H1 (cell line): ENCODE data around the gene HOXB4. TPM values are rescaled to one million over a fixed set of nuclear protein-coding genes. Genes with fewer than 3 reads are reported as not detected.
A peak's percentile ranks its signal among the peaks of the same experiment; 100 is the strongest.

Experiments used
- CTCF ChIA-PET: fragments of 300-600 bp; sonication (Branson Sonifier 250); formaldehyde crosslinking; loops from one replicate; lab custom pipeline; 2021; ENCODE audit not compliant: partially characterized antibody; lab: Charles Lee
- POLR2A ChIA-PET: fragments of 300-600 bp; sonication (Branson Sonifier 250); formaldehyde crosslinking; loops from one replicate; lab custom pipeline; 2021; ENCODE audit warnings: inconsistent platforms; ENCODE audit not compliant: partially characterized antibody; lab: Charles Lee
- DNase-seq, 2 experiments: peaks; one replicate each; pipeline versions ENCODE4 v3.0.0 to v3.0.0-alpha.2; 2010 to 2022; ENCODE audit warnings: low spot score in 2 of 2, low read depth in 1 of 2, mixed read lengths in 1 of 2
- FAIRE-seq: peaks from 2 replicates; lab custom pipeline; 2011; peaks lifted over from hg19 to GRCh38; lab: Jason Lieb, UNC
- H2AFZ ChIP-seq: 2 replicates; pipeline ENCODE4 v1.8.1; 2012; ENCODE audit warnings: low read length, inconsistent platforms
- H2AK5ac ChIP-seq: 2 replicates; pipeline ENCODE4 v1.6.1; 2013; ENCODE audit warnings: low read depth, low read length
- H2BK120ac ChIP-seq: replicated peaks from 2 replicates; pipeline ENCODE3; 2013; ENCODE audit warnings: low read depth, low read length, inconsistent platforms
- H2BK12ac ChIP-seq: 2 replicates; pipeline ENCODE4 v1.6.1; 2013; ENCODE audit warnings: low read depth, low read length
- H2BK15ac ChIP-seq: 2 replicates; pipeline ENCODE4 v1.6.1; 2013; ENCODE audit warnings: low read length
- H2BK20ac ChIP-seq: 2 replicates; pipeline ENCODE4 v1.6.1; 2013; ENCODE audit warnings: low read length
- H2BK5ac ChIP-seq: 2 replicates; pipeline ENCODE4 v1.6.1; 2013; ENCODE audit warnings: low read depth, low read length
- H3K14ac ChIP-seq: 2 replicates; pipeline ENCODE4 v1.6.1; 2013; ENCODE audit warnings: inconsistent platforms; ENCODE audit not compliant: insufficient read length
- H3K18ac ChIP-seq: 2 replicates; pipeline ENCODE4 v1.6.1; 2013; ENCODE audit warnings: low read length; ENCODE audit errors: extremely low read depth
- H3K23ac ChIP-seq: 2 replicates; pipeline ENCODE4 v1.6.1; 2013; ENCODE audit warnings: inconsistent platforms; ENCODE audit not compliant: insufficient read length
- H3K23me2 ChIP-seq: 2 replicates; pipeline ENCODE4 v1.6.1; 2013; ENCODE audit warnings: low read depth, low read length
- H3K27ac ChIP-seq: 2 replicates; pipeline ENCODE4 v1.6.1; 2011; ENCODE audit warnings: low read depth, low read length, inconsistent platforms
- H3K27me3 ChIP-seq, 4 experiments: replicated peaks in 1 of 4; 1 replicate in 1 of 4; 2 replicates in 3 of 4; pipeline versions ENCODE4 v1.6.1 to v1.8.1; 2011 to 2013; ENCODE audit warnings: low read length in 3 of 4, mild to moderate bottlenecking in 3 of 4, inconsistent platforms in 2 of 4, mixed read lengths in 2 of 4, moderate library complexity in 1 of 4; ENCODE audit not compliant: control insufficient read depth in 3 of 4, insufficient read depth in 3 of 4; ENCODE audit errors: extremely low read depth in 1 of 4
- H3K36me3 ChIP-seq, 4 experiments: 2 replicates each; pipeline versions ENCODE4 v1.6.1 to v1.8.1; 2011 to 2013; ENCODE audit warnings: mild to moderate bottlenecking in 4 of 4, low read length in 3 of 4, moderate library complexity in 2 of 4, control low read depth in 1 of 4, inconsistent platforms in 1 of 4; ENCODE audit not compliant: insufficient read depth in 4 of 4, control insufficient read depth in 2 of 4
- H3K4ac ChIP-seq: replicated peaks from 2 replicates; pipeline ENCODE3; 2013; ENCODE audit warnings: low read length, low read depth, mixed read lengths, inconsistent platforms; ENCODE audit not compliant: insufficient read length
- H3K4me1 ChIP-seq, 4 experiments: replicated peaks in 1 of 4; 1 replicate in 1 of 4; 2 replicates in 3 of 4; pipeline versions ENCODE4 v1.6.1 to v1.8.1; 2011 to 2013; ENCODE audit warnings: low read length in 3 of 4, inconsistent platforms in 2 of 4, mixed read lengths in 1 of 4; ENCODE audit not compliant: insufficient read depth in 4 of 4, control insufficient read depth in 3 of 4
- H3K4me2 ChIP-seq, 2 experiments: 2 replicates each; pipeline versions ENCODE4 v1.6.1 to v1.8.1; 2011 to 2013; ENCODE audit warnings: low read depth in 2 of 2, low read length in 2 of 2, control low read depth in 1 of 2, inconsistent platforms in 1 of 2, mild to moderate bottlenecking in 1 of 2; ENCODE audit not compliant: insufficient read depth in 1 of 2
- H3K4me3 ChIP-seq, 4 experiments: fragments of 200-600, 300-600 bp in 1 of 4; sonication (generic), shearing (Covaris generic), sonication (Bioruptor Twin) in 1 of 4; 2 replicates each; pipeline versions ENCODE4 v1.5.1 to v1.8.1; 2011 to 2016; ENCODE audit warnings: low read length in 4 of 4, low read depth in 3 of 4, control low read depth in 2 of 4, inconsistent platforms in 2 of 4, mild to moderate bottlenecking in 2 of 4, mixed read lengths in 1 of 4, moderate library complexity in 1 of 4; ENCODE audit not compliant: insufficient read depth in 2 of 4; ENCODE audit errors: extremely low read depth in 1 of 4
- H3K56ac ChIP-seq: replicated peaks from 2 replicates; pipeline ENCODE3; 2013; ENCODE audit warnings: low read depth, mild to moderate bottlenecking, mixed read lengths, low read length, inconsistent platforms; ENCODE audit not compliant: insufficient read length
- H3K79me1 ChIP-seq: 2 replicates; pipeline ENCODE4 v1.6.1; 2013; ENCODE audit warnings: low read depth, low read length, control low read depth
- H3K79me2 ChIP-seq, 2 experiments: 2 replicates each; pipeline versions ENCODE4 v1.6.1 to v1.8.1; 2012 to 2013; ENCODE audit warnings: low read length in 2 of 2, mild to moderate bottlenecking in 2 of 2, inconsistent platforms in 1 of 2; ENCODE audit not compliant: insufficient read depth in 2 of 2, control insufficient read depth in 1 of 2
- H3K9ac ChIP-seq, 4 experiments: replicated peaks in 1 of 4; 1 replicate in 1 of 4; 2 replicates in 3 of 4; pipeline versions ENCODE4 v1.6.1 to v1.8.1; 2011 to 2013; ENCODE audit warnings: low read depth in 3 of 4, low read length in 3 of 4, control low read depth in 2 of 4, mild to moderate bottlenecking in 2 of 4, moderate library complexity in 2 of 4, inconsistent platforms in 1 of 4; ENCODE audit errors: extremely low read depth in 1 of 4
- H3K9me3 ChIP-seq, 2 experiments: 2 replicates each; pipeline versions ENCODE4 v1.6.1 to v1.8.1; 2012 to 2013; ENCODE audit warnings: mild to moderate bottlenecking in 2 of 2, moderate library complexity in 2 of 2, control low read depth in 1 of 2, inconsistent platforms in 1 of 2, low read depth in 1 of 2, low read length in 1 of 2, mixed read lengths in 1 of 2; ENCODE audit not compliant: insufficient read depth in 2 of 2
- H4K20me1 ChIP-seq, 2 experiments: replicated peaks in 1 of 2; 2 replicates each; pipeline versions ENCODE3 to v1.8.1; 2011 to 2013; ENCODE audit warnings: inconsistent platforms in 2 of 2, low read length in 2 of 2, mild to moderate bottlenecking in 1 of 2; ENCODE audit not compliant: insufficient read depth in 2 of 2, control insufficient read depth in 1 of 2
- H4K5ac ChIP-seq: 2 replicates; pipeline ENCODE4 v1.6.1; 2013; ENCODE audit warnings: low read length, low read depth, mixed read lengths, inconsistent platforms; ENCODE audit not compliant: insufficient read length
- H4K8ac ChIP-seq: 2 replicates; pipeline ENCODE4 v1.8.0; 2013; ENCODE audit warnings: mild to moderate bottlenecking, moderate library complexity, low read length, inconsistent platforms; ENCODE audit not compliant: insufficient read depth; ENCODE audit errors: extremely low read depth
- H4K91ac ChIP-seq: replicated peaks from 2 replicates; pipeline ENCODE3; 2013; ENCODE audit warnings: low read length, mixed read lengths, inconsistent platforms; ENCODE audit not compliant: insufficient read length
- HDAC6 ChIP-seq: IDR thresholded peaks from one replicate; pipeline ENCODE4 v1.7.1; 2012; ENCODE audit warnings: low read depth, mild to moderate bottlenecking, inconsistent platforms, low read length, moderate library complexity
- JUND ChIP-seq: IDR thresholded peaks from 2 replicates; pipeline ENCODE4 v1.6.1; 2011; ENCODE audit warnings: mild to moderate bottlenecking, improper control_type of control experiment, low read length
- RBBP5 ChIP-seq: IDR thresholded peaks from 2 replicates; pipeline ENCODE4 v1.7.1; 2012; ENCODE audit warnings: low read depth, mild to moderate bottlenecking, inconsistent platforms, low read length, moderate library complexity, borderline replicate concordance
- RNF2 ChIP-seq: fragments of 200-900, 300-1000 bp; sonication (generic); IDR thresholded peaks from 2 replicates; pipeline ENCODE4 v1.7.1; 2016; ENCODE audit warnings: borderline replicate concordance, low read depth, mild to moderate bottlenecking, antibody characterized with exemption, low read length; ENCODE audit not compliant: poor library complexity, severe bottlenecking; ENCODE audit errors: missing control alignments
- SUZ12 ChIP-seq: fragments of 200-600 bp; sonication (generic); IDR thresholded peaks from 2 replicates; pipeline ENCODE4 v1.6.1; 2012; ENCODE audit warnings: mild to moderate bottlenecking, inconsistent platforms, low read length, moderate library complexity, mixed read lengths
- polyA plus RNA-seq, 7 experiments: library from polyadenylated mRNA; depleted of rRNA in 3 of 7; stranded (reverse) in 5 of 7; unstranded in 2 of 7; fragments of >200 nt in 5 of 7; fragments of 200-250 nt in 2 of 7; gene quantifications; 1 replicate in 5 of 7; 2 replicates in 1 of 7; 4 replicates in 1 of 7; pipeline versions ENCODE4 v1.2.1 to v1.2.3, GENCODE V29; 2011 to 2013; ENCODE audit warnings: missing spikeins in 2 of 7, mixed read lengths in 2 of 7
- total RNA-seq: library from RNA; stranded (reverse); fragmentation: NEBNext Ultra II Directional; extraction: Animal tissue kit (Norgen Biotek cat#: 25700); gene quantifications from 2 replicates; pipeline ENCODE4 v1.2.1, GENCODE V29; 2021
- TF ChIP-seq, protein P1 (sequence below), 3 experiments: IDR thresholded peaks; 1 replicate in 2 of 3; 2 replicates in 1 of 3; pipeline versions ENCODE4 v1.5.1 to v1.6.1; 2011; ENCODE audit warnings: low read length in 3 of 3, mild to moderate bottlenecking in 3 of 3, inconsistent platforms in 2 of 3, low read depth in 1 of 3, moderate library complexity in 1 of 3; ENCODE audit not compliant: insufficient read depth in 1 of 3; ENCODE audit errors: control extremely low read depth in 1 of 3

The HOXB4 gene
- total and polyA plus RNA-seq, 2 of the 8 experiments (the other 6 are each of a cell fraction or from before 2014, with no cell fraction given) = not detected

DNA sequence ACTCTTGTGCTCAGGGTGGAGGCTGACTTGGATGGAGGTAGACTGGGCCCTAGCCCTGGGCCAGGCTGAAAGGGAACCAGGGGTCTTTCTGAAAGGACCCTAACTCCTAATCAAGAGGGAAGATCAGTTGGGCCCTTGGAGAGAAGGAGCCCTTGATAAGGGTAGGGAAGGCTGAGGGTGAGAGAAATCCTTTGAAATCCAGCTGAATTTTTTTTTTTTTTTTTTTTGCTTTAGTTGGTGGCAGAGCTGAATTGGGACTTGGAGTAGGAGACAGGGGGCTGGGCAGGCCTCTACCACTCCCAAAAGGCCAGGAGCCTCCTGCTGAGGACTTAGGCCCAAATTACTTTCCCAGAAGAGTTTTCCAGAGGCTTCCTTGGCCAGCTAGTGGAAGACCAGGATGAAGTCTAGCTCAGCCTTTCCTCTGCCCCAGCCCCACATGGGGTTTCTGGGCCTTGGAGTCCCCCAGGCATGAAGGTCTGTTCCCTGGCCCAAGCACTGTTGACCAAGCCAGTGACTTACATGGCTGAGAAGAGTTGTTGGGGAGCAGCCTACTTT, 12.5 kb upstream of the HOXB4 start:
- no peaks in the 10 kb centered on the region for H3K79me2 ChIP-seq
- POLR2A ChIA-PET = interaction anchor here (0.6 kb wide), 1 partner anchor 214 kb away, joined by 3 read pairs; no protein-coding TSS in a partner anchor
- H2BK120ac ChIP-seq = no peak overlapping the region
- no peak overlapping the region for H2BK12ac ChIP-seq
- no peak overlapping the region for H3K4me2 ChIP-seq
- no peak overlapping the region for H3K56ac ChIP-seq
- H3K4ac ChIP-seq = no peak overlapping the region
- CTCF ChIA-PET = interaction anchor here (0.6 to 7.0 kb wide), 14 partner anchors 22 to 701 kb away, joined by 3 to 53 read pairs (median 3); no protein-coding TSS in a partner anchor
- TF ChIP-seq SUZ12 (0 out of 2 replicates have a peak, but pooled peaks have one; percentile 58), JUND (no peak), HDAC6 (no peak), RNF2 (no peak), RBBP5 (no peak)
- TF ChIP-seq, protein P1, sequence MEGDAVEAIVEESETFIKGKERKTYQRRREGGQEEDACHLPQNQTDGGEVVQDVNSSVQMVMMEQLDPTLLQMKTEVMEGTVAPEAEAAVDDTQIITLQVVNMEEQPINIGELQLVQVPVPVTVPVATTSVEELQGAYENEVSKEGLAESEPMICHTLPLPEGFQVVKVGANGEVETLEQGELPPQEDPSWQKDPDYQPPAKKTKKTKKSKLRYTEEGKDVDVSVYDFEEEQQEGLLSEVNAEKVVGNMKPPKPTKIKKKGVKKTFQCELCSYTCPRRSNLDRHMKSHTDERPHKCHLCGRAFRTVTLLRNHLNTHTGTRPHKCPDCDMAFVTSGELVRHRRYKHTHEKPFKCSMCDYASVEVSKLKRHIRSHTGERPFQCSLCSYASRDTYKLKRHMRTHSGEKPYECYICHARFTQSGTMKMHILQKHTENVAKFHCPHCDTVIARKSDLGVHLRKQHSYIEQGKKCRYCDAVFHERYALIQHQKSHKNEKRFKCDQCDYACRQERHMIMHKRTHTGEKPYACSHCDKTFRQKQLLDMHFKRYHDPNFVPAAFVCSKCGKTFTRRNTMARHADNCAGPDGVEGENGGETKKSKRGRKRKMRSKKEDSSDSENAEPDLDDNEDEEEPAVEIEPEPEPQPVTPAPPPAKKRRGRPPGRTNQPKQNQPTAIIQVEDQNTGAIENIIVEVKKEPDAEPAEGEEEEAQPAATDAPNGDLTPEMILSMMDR (IDR thresholded peaks at IDR 0.05; ENCODE audit: control extremely low read depth in 1 of 3, insufficient read depth in 1 of 3, low read depth in 1 of 3, low read length in 3 of 3) = no peak
- DNase-seq = no peak
- H4K91ac ChIP-seq = no peak overlapping the region
- H3K4me1 ChIP-seq = peaks cover 0 to 6% (median 3%) of the 10 kb centered on the region in 4 experiments; a peak in 5 of 7 replicates
- no peak overlapping the region for H2AFZ ChIP-seq
- H4K8ac ChIP-seq = no peak overlapping the region
- no peak overlapping the region for H3K18ac ChIP-seq
- peaks cover 23 to 40% of the 10 kb centered on the region in 2 experiments for H4K20me1 ChIP-seq
- no peaks in the 10 kb centered on the region; the same call in 1 of the 2 replicates for H3K23me2 ChIP-seq
- H3K9me3 ChIP-seq = no peaks in the 10 kb centered on the region; a peak in 1 of 4 replicates
- H2BK20ac ChIP-seq = no peak overlapping the region
- peak overlapping the region; percentile 55; the same call in 1 of the 2 replicates for H2AK5ac ChIP-seq
- H3K27me3 ChIP-seq = peaks cover 95 to 100% (median 99%) of the 10 kb centered on the region in 4 experiments
- H2BK5ac ChIP-seq = no peak overlapping the region
- peaks cover 0 to 6% (median 0%) of the 10 kb centered on the region in 4 experiments; a peak in 1 of 8 replicates for H3K36me3 ChIP-seq
- no peak overlapping the region for H3K9ac ChIP-seq
- H3K14ac ChIP-seq = no peak overlapping the region
- H4K5ac ChIP-seq = no peak overlapping the region
- H3K23ac ChIP-seq = no peak overlapping the region
- no peak overlapping the region for H3K27ac ChIP-seq
- H3K4me3 ChIP-seq = no peak overlapping the region
- no peak for FAIRE-seq
- no peaks in the 10 kb centered on the region for H3K79me1 ChIP-seq
- peak overlapping the region; percentile 81; the same call in 1 of the 2 replicates for H2BK15ac ChIP-seq
